Measurements from ENCODE around the gene BAIAP2. TPM values are rescaled to one million over a fixed set of nuclear protein-coding genes. Genes with fewer than 3 reads are reported as not detected.

The BAIAP2 gene
- polyA plus RNA-seq, 3 donors: 8.6 to 17.0 (median 11.2) TPM

DNA sequence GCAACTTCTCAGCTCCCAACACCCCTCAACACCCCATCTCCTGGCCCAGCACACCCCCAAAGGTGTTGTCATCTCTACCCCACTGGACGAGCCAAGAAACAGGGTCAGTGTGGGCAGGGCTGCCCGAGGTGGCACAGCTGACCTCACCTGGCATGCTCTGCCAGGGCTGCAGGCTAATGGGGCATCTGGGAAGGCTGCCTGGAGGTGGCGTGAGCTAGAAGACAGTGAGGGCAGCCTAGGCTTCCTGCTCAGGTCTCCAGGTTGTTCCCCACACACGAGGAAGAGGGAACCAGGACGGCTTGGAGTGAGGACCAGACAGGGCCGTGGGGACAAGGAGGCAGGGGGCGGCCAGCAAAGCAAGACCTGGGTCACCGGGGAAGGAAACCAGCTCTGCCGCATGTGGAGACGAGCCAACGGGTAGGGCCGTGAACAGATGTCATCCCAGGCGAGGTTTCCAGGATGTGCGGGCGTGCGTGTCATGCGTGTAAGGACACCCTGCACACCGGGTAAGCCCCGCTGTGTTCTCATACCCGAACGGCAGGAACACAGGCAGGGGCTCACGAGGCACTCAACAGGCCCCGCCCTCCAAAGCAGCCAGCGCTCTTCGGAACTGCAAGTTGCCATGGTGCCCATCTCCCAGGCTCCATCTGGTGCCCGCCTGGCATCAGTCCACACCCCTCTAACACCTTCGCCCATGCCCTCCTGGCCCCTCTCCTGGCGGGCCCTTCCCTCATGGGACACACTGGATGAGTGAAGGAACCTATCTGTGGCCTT lies 100.7 kb downstream of the BAIAP2 start:
- peaks cover 0 to 7% of the 10 kb centered on the region in 2 donors for H3K36me3 Mint-ChIP-seq
- H3K27ac Mint-ChIP-seq: peak overlapping the region in 1 of 7 donors; percentile 76
- H2AFZ ChIP-seq (ENCODE audit: insufficient read depth, low read depth, low read length, poor library complexity, severe bottlenecking): no peak overlapping the region
- intact Hi-C loops (cut with micrococcal nuclease): no loop called here
- H3K9me3 ChIP-seq (replicated peaks in 1 of 2; ENCODE audit: control insufficient read depth in 1 of 2, insufficient read depth in 1 of 2, low read length in 2 of 2): no peaks in the 10 kb centered on the region
- peaks cover 98% of the 10 kb centered on the region for H4K20me1 ChIP-seq (ENCODE audit: insufficient read depth, low read length)
- 87% methylated on average over 27 of the region's 28 CpGs for WGBS (ENCODE audit: insufficient coverage)
- H3K4me3 Mint-ChIP-seq: no peak overlapping the region
- peaks cover 8 to 13% of the 10 kb centered on the region in 2 donors for H3K4me1 ChIP-seq (ENCODE audit: control insufficient read depth in 1 of 2, insufficient read depth in 2 of 2, low read length in 2 of 2)
- no peak overlapping the region for H3K27ac ChIP-seq (ENCODE audit: low read depth in 1 of 2, low read length in 2 of 2)
- H3K4me2 ChIP-seq (replicated peaks; ENCODE audit: extremely low read depth, low read length, poor library complexity, severe bottlenecking): no peak overlapping the region
- no peak overlapping the region for H3K9ac ChIP-seq (ENCODE audit: insufficient read depth, low read length, poor library complexity, severe bottlenecking)
- H3K27me3 ChIP-seq (ENCODE audit: control insufficient read depth in 2 of 2, insufficient read depth in 2 of 2, low read length in 2 of 2): no peaks in the 10 kb centered on the region
- H3K36me3 ChIP-seq (replicated peaks in 1 of 2; ENCODE audit: control insufficient read depth in 1 of 2, insufficient read depth in 2 of 2, low read length in 2 of 2): no peaks in the 10 kb centered on the region
- peaks cover 0 to 3% (median 2%) of the 10 kb centered on the region in 7 donors for H3K9me3 Mint-ChIP-seq
- no peaks in the 10 kb centered on the region for H3K79me2 ChIP-seq (ENCODE audit: insufficient read depth, low read length)
- H3K4me1 Mint-ChIP-seq: peaks cover 7% of the 10 kb centered on the region
- TF ChIP-seq, protein P1, sequence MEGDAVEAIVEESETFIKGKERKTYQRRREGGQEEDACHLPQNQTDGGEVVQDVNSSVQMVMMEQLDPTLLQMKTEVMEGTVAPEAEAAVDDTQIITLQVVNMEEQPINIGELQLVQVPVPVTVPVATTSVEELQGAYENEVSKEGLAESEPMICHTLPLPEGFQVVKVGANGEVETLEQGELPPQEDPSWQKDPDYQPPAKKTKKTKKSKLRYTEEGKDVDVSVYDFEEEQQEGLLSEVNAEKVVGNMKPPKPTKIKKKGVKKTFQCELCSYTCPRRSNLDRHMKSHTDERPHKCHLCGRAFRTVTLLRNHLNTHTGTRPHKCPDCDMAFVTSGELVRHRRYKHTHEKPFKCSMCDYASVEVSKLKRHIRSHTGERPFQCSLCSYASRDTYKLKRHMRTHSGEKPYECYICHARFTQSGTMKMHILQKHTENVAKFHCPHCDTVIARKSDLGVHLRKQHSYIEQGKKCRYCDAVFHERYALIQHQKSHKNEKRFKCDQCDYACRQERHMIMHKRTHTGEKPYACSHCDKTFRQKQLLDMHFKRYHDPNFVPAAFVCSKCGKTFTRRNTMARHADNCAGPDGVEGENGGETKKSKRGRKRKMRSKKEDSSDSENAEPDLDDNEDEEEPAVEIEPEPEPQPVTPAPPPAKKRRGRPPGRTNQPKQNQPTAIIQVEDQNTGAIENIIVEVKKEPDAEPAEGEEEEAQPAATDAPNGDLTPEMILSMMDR (IDR thresholded peaks at IDR 0.05): no peak
- no peak overlapping the region for H3K4me3 ChIP-seq (replicated peaks in 1 of 3; ENCODE audit: low read depth in 2 of 3, low read length in 3 of 3)
- no peak for DNase-seq
- H3K27me3 Mint-ChIP-seq (ENCODE audit: low read depth in 3 of 3): peaks cover 2 to 6% (median 2%) of the 10 kb centered on the region in 3 donors

DNA sequence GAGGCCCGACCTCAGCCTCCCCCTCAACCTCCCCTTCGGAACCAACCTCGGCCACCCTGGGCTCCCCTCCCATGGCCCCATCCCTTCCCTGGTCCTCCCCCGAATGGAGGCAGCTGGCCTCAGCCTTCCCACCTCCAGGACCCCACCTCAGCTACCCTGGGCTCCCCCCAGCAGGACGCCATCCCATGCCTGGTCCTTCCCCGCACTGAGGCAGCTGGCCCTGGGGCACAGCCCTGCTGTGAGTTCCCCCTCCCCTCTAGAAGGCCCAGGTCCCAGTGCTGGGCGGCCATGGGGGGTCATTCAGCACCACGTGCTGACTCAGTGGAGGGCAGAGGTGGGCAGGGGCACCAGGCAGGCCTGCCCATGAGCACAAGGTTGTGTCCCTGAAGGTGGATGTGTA lies 101.4 kb downstream of the BAIAP2 start:
- Mint-ChIP-seq H3K9me3 (peaks cover 0 to 3% (median 2%) of the 10 kb centered on the region in 7 donors), H3K4me3 (no peak overlapping the region), H3K27ac (peak overlapping the region in 1 of 7 donors; percentile 30), H3K27me3 (ENCODE audit: low read depth in 3 of 3) (peaks cover 2 to 6% (median 2%) of the 10 kb centered on the region in 3 donors), H3K4me1 (peaks cover 7% of the 10 kb centered on the region), H3K36me3 (peaks cover 0 to 7% of the 10 kb centered on the region in 2 donors)
- no peak overlapping the region for H3K4me2 ChIP-seq (replicated peaks; ENCODE audit: extremely low read depth, low read length, poor library complexity, severe bottlenecking)
- H3K27me3 ChIP-seq (ENCODE audit: control insufficient read depth in 2 of 2, insufficient read depth in 2 of 2, low read length in 2 of 2): no peaks in the 10 kb centered on the region
- no peak overlapping the region for H3K9ac ChIP-seq (ENCODE audit: insufficient read depth, low read length, poor library complexity, severe bottlenecking)
- intact Hi-C loops (cut with micrococcal nuclease): no loop called here
- H4K20me1 ChIP-seq (ENCODE audit: insufficient read depth, low read length): peaks cover 98% of the 10 kb centered on the region
- H3K79me2 ChIP-seq (ENCODE audit: insufficient read depth, low read length): no peaks in the 10 kb centered on the region
- peaks cover 8 to 13% of the 10 kb centered on the region in 2 donors for H3K4me1 ChIP-seq (ENCODE audit: control insufficient read depth in 1 of 2, insufficient read depth in 2 of 2, low read length in 2 of 2)
- no peak overlapping the region for H3K4me3 ChIP-seq (replicated peaks in 1 of 3; ENCODE audit: low read depth in 2 of 3, low read length in 3 of 3)
- no peaks in the 10 kb centered on the region for H3K36me3 ChIP-seq (replicated peaks in 1 of 2; ENCODE audit: control insufficient read depth in 1 of 2, insufficient read depth in 2 of 2, low read length in 2 of 2)
- TF ChIP-seq, protein P1 (IDR thresholded peaks at IDR 0.05): no peak
- H3K27ac ChIP-seq (ENCODE audit: low read depth in 1 of 2, low read length in 2 of 2): no peak overlapping the region
- WGBS (ENCODE audit: insufficient coverage): 98% methylated on average over 6 of the region's 8 CpGs
- H3K9me3 ChIP-seq (replicated peaks in 1 of 2; ENCODE audit: control insufficient read depth in 1 of 2, insufficient read depth in 1 of 2, low read length in 2 of 2): no peaks in the 10 kb centered on the region
- no peak overlapping the region for H2AFZ ChIP-seq (ENCODE audit: insufficient read depth, low read depth, low read length, poor library complexity, severe bottlenecking)
- no peak for DNase-seq
